Omental fat pad (tissue), 4 donors: ENCODE measurements around the gene FAM171A1. TPM values are rescaled to one million over a fixed set of nuclear protein-coding genes. Genes with fewer than 3 reads are reported as not detected.

Experiments
- ATAC-seq: fragments of 150-250 bp; one replicate; pipeline ENCODE4 v1.9.1; 2016; ENCODE audit warnings: mild to moderate bottlenecking, moderate library complexity; ENCODE audit not compliant: low FRiP score
- DNase-seq: peaks from one replicate; pipeline ENCODE4 v3.0.0-alpha.2; 2019; ENCODE audit warnings: low spot score
- total RNA-seq, 4 donors: library from RNA; depleted of rRNA; stranded (reverse); fragments of >200 nt; gene quantifications; one replicate each; pipeline ENCODE4 v1.1.0, GENCODE V29; 2016
- TF ChIP-seq, protein P1 (sequence below), 3 donors: fragments of 450-650 bp; IDR thresholded peaks; one replicate each; pipeline ENCODE4 v1.5.1; 2016 to 2017; ENCODE audit warnings: antibody characterized with exemption in 3 of 3, mild to moderate bottlenecking in 3 of 3, moderate library complexity in 2 of 3

FAM171A1 gene
- total RNA-seq, 4 donors from 2014 or later: 7.0 to 17.4 (median 15.2) TPM

DNA sequence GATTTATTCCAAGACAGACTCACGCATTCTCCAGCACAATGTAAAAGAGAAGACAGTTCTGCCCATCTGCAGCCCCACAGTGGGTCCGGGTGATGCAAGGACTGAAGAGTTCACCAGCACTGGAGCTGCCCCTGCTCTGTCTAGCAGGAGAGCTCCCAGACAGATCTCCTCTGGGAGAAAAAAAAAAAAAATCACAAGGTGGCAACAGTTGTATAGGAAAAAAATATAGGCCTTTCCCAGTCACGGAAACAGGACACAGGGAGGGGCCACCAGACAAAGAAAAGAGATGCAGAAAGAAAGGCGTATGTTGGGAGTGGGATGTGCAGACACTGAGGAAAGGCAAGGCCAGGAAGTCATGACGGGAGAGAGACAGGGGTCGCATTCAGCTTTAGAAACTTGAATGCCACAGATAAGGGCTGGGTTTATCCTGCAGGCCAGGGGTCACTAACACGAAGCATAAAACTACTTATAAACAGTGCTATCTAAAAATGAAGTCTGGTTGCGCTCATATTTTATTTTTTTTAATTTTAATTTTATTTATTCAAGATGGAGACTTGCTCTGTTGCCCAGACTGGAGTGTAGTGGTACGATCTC is 54.1 kb downstream of the FAM171A1 start:
- TF ChIP-seq, protein P1, sequence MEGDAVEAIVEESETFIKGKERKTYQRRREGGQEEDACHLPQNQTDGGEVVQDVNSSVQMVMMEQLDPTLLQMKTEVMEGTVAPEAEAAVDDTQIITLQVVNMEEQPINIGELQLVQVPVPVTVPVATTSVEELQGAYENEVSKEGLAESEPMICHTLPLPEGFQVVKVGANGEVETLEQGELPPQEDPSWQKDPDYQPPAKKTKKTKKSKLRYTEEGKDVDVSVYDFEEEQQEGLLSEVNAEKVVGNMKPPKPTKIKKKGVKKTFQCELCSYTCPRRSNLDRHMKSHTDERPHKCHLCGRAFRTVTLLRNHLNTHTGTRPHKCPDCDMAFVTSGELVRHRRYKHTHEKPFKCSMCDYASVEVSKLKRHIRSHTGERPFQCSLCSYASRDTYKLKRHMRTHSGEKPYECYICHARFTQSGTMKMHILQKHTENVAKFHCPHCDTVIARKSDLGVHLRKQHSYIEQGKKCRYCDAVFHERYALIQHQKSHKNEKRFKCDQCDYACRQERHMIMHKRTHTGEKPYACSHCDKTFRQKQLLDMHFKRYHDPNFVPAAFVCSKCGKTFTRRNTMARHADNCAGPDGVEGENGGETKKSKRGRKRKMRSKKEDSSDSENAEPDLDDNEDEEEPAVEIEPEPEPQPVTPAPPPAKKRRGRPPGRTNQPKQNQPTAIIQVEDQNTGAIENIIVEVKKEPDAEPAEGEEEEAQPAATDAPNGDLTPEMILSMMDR (IDR thresholded peaks at IDR 0.05): no peak
- DNase-seq: no peak
- ATAC-seq: no peak

DNA sequence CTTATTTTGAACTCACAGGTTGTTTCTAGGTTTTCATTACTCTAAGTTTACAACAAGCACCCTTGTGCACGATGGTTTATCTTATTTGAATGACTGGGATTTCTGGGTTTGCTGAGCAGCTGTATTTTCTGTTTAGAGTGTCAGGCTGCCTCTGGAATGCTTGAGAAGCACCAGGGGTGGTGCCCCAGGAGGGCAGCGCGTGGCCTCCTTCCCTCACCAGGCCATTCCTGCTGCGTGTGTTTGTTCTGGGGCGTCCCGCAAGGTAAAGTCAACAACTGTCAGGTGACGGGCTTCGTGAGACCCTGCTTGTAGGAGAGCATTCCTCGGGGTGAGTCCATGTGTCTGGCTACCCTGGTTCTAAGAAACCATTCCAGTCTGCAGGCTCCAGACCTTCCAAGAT is 54.9 kb downstream of the FAM171A1 start:
- TF ChIP-seq, protein P1 (IDR thresholded peaks at IDR 0.05): no peak
- ATAC-seq (no peak), DNase-seq (no peak)

DNA sequence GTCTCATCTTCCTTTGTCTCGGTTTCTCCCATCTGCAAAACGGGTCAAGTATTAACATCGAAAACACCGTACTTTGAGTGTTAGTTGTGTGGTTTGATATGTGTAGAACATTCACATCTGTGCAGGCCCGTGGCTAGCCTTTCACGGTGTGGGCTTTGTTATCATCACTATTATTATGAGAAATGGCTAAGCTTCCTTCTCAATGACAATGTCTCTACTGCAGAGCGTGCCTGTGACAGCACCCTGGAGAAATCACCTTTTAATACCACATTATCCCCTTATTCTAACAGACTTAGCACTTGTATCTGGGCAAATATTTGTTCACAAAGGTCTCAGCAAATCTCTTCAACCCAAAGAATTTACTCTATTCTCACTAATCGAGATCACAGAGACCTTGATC is 55.8 kb downstream of the FAM171A1 start:
- TF ChIP-seq, protein P1 (IDR thresholded peaks at IDR 0.05): no peak
- DNase-seq: no peak
- ATAC-seq: no peak

DNA sequence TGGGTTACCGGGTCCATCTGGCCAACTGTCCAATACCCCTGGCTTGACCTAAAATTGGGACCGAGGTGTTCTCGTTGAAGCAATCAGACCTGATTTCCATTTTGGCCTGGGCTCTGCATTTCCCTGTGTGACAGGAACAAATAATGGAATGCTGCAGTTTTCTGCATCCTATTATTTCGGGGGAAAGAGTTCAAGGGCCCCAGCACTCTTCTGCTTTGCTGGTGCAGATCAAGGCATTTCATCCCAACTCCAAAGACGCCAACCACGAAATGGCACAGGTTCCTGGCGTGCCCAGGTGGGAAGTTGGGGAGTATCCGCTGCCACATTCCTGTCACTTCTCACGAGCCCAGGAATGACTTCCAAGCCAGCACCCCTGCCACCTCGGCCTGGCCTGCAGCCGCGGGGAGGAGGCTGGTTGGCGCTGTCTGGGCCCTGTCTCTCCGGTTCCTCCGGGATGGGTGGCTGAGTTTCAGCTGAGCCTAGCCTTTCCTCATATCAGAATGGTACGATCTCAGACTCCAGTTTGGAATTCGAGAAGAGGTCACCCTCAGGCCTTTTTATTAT is 56.5 kb downstream of the FAM171A1 start:
- TF ChIP-seq, protein P1 (IDR thresholded peaks at IDR 0.05): no peak
- no peak for DNase-seq
- ATAC-seq: no peak

DNA sequence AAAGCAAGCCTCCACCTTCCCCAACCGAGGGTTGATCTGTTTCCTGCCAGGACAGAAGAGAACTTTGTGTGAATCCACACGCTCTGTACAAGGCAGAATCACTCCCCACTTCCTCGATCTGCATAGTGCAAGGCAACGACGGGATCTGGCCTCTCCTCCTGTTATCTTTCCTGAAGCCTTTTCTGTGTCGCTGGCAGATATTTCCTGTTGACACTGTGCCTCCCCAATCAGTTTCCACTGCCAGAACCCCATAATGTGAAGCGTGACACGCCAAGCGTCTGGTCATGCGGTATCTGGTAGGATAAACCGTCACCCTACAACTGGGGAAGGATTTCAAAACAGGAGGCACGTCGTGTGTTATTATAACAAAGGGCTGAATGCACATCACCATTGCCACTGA is 57.2 kb downstream of the FAM171A1 start:
- ATAC-seq (no peak), DNase-seq (no peak)
- TF ChIP-seq, protein P1 (IDR thresholded peaks at IDR 0.05): no peak

DNA sequence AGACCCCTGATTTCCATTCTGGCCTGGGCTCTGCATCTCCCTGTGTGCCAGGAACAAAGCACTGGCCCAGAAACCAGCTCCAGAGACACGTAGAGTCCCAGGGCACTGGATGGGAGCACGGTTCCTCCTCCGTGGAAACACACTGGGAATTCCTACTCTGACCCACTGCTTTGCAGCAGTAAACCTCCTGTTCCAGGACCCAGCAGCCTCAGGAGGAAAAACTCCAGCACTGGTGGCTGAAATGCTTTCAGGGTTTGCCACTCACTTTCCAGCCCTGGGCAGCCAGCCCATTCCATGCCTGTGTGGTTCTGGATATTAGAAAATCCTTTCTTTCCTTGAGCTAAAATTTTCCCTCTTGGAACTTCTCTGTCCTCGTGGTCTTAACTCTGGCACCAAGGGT is 58.0 kb downstream of the FAM171A1 start:
- DNase-seq (no peak), ATAC-seq (no peak)
- TF ChIP-seq, protein P1 (IDR thresholded peaks at IDR 0.05): no peak

- DNase-seq: no peak
- TF ChIP-seq, protein P1 (IDR thresholded peaks at IDR 0.05): no peak
- ATAC-seq: no peak
Measured at GRCh38 chr10:15311569-15312280, 59.4 kb downstream of the FAM171A1 start.
